ENCODE measurements around the gene RTP5.

RTP5 gene

GRCh38 chr2:241858206-241859016 lies 11.1 kb upstream of the RTP5 start, which contains the start of gene PDCD1:
Gene PDCD1, minus strand, starts transcription at chr2:241858894. Its CDS starts 56 bp downstream, at chr2:241858838.
- DNase-seq = no peak

- DNase-seq = no peak
These were observed 10.5 kb upstream of the RTP5 start for GRCh38 chr2:241859017-241859435.

- DNase-seq = no peak
These were observed 9.9 kb upstream of the RTP5 start for GRCh38 chr2:241859436-241860183.

- DNase-seq = no peak
These were observed 9.1 kb upstream of the RTP5 start for GRCh38 chr2:241860184-241861078.

- no peak for DNase-seq
These were observed 8.3 kb upstream of the RTP5 start for GRCh38 chr2:241861264-241861663.

- no peak for DNase-seq
These were observed 7.4 kb upstream of the RTP5 start for GRCh38 chr2:241862093-241862492.

GRCh38 chr2:241862775-241863535 lies 6.6 kb upstream of the RTP5 start:
- DNase-seq = no peak

GRCh38 chr2:241863536-241863954 lies 6.0 kb upstream of the RTP5 start:
- DNase-seq = no peak

- DNase-seq = no peak
These were observed 5.2 kb upstream of the RTP5 start for GRCh38 chr2:241864168-241864849.

- DNase-seq = no peak
These were observed 4.7 kb upstream of the RTP5 start for GRCh38 chr2:241864850-241865213.

- DNase-seq = no peak
These were observed 4.0 kb upstream of the RTP5 start for GRCh38 chr2:241865416-241865956.

GRCh38 chr2:241865957-241866789 lies 3.4 kb upstream of the RTP5 start:
- no peak for DNase-seq

GRCh38 chr2:241866790-241867645 lies 2.5 kb upstream of the RTP5 start:
- DNase-seq = no peak

- DNase-seq = no peak
These were observed 1.6 kb upstream of the RTP5 start for GRCh38 chr2:241867776-241868420.

GRCh38 chr2:241868661-241869081 lies 858 bp upstream of the RTP5 start:
- DNase-seq = no peak

GRCh38 chr2:241870081-241870541 lies 582 bp downstream of the RTP5 start:
- DNase-seq = no peak

- DNase-seq = no peak
These were observed 1.3 kb downstream of the RTP5 start for GRCh38 chr2:241870611-241871537.

Data from hematopoietic multipotent progenitor cell treated with erythropoietin and hydrocortisone succinate and interleukin-3 and kit ligand, for 6 days (in vitro differentiated cells).